ENCODE data around the gene RASSF8. TPM values are rescaled to one million over a fixed set of nuclear protein-coding genes. Genes with fewer than 3 reads are reported as not detected.

RASSF8 gene
- total RNA-seq, 1 donor from 2014 or later, result 60.6 TPM

DNA sequence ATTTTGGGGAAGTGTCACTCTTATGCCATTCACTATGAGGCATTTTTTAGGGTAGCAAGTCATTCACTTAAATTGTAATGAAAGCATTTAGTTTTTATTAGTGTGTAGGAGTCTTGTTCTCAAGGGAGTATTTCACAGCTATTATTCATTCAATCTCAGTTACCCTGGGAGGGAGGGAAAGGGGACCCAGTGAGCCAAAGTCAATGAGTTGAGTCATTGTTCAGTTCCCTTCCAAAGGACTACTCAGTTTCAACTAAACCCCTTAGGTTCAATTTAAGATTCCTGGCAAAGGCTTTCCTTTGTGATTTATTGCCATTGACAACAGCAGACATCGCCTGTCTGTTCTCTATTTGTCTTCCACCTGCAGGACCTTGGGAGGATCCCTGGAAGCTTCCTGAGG, 29.3 kb upstream of the RASSF8 start:
- H3K36me3 Mint-ChIP-seq, result no peaks in the 10 kb centered on the region

DNA sequence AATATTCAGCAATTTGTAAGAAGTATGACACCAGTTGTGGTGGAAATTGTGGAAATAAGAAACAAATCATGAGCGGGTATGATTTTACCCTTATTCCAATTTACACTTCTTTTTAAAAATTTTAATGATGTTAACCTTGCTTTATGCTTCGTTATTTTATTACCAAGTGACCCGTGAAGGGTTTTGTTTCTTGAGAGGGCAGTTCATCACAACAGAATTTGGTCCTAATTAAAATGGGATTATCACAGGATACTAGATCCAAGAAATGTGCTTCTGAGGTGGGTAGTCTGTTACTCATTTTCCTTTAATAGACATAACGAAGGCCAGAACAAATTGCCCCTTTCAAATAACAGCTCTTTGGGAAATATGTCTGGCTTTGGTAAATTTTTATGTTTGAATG, 25.5 kb upstream of the RASSF8 start:
- Mint-ChIP-seq H3K4me1 (peaks cover 44% of the 10 kb centered on the region), H3K4me3 (no peak overlapping the region), H3K27me3 (ENCODE audit: low read depth) (no peaks in the 10 kb centered on the region), H3K27ac (no peak overlapping the region), H3K9me3 (peaks cover 10% of the 10 kb centered on the region), H3K36me3 (no peaks in the 10 kb centered on the region)
- no peak for DNase-seq (ENCODE audit: low spot score in 2 of 2, unreplicated experiment in 2 of 2)
- TF ChIP-seq CTCF (IDR thresholded peaks at IDR 0.05; ENCODE audit: unreplicated experiment), result no peak

More for the DNA sequence above, 29.3 kb upstream of the RASSF8 start:
- no peak overlapping the region for H3K27ac Mint-ChIP-seq
- no peak overlapping the region for H3K4me3 Mint-ChIP-seq
- peaks cover 10% of the 10 kb centered on the region for H3K9me3 Mint-ChIP-seq
- no peak for TF ChIP-seq CTCF (IDR thresholded peaks at IDR 0.05; ENCODE audit: unreplicated experiment)
- peaks cover 13% of the 10 kb centered on the region for H3K4me1 Mint-ChIP-seq
- DNase-seq (ENCODE audit: low spot score in 2 of 2, unreplicated experiment in 2 of 2), result no peak
- H3K27me3 Mint-ChIP-seq (ENCODE audit: low read depth), result no peaks in the 10 kb centered on the region

DNA sequence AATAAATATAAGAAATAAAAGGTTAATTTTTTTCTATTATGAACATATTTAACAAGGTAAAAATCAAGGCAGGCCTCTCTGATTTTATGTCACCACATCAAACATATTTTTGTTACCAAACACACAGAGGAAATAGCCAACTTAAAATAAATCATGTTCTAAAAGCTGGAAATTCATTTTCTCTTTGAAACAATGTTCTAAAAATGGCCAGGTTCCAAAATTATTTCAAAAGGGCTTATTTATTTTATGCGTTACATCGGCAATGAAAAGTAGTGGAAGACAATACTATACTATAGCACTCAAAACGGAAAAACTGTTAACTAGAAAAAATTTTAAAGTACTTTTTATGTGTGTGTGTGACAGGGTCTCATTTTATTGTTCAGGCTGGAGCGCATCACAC, 24.0 kb upstream of the RASSF8 start:
- TF ChIP-seq CTCF (IDR thresholded peaks at IDR 0.05; ENCODE audit: unreplicated experiment), result no peak
- H3K27me3 Mint-ChIP-seq (ENCODE audit: low read depth), result no peaks in the 10 kb centered on the region
- no peak for DNase-seq (ENCODE audit: low spot score in 2 of 2, unreplicated experiment in 2 of 2)
- H3K27ac Mint-ChIP-seq, result peak overlapping the region; percentile 37
- no peaks in the 10 kb centered on the region for H3K36me3 Mint-ChIP-seq
- peaks cover 53% of the 10 kb centered on the region for H3K4me1 Mint-ChIP-seq
- no peak overlapping the region for H3K4me3 Mint-ChIP-seq
- peaks cover 10% of the 10 kb centered on the region for H3K9me3 Mint-ChIP-seq

GRCh38 chr12:25935355-25936144, 22.9 kb upstream of the RASSF8 start:
- H3K36me3 Mint-ChIP-seq, result no peaks in the 10 kb centered on the region
- no peaks in the 10 kb centered on the region for H3K27me3 Mint-ChIP-seq (ENCODE audit: low read depth)
- no peak for TF ChIP-seq CTCF (IDR thresholded peaks at IDR 0.05; ENCODE audit: unreplicated experiment)
- peak overlapping the region; percentile 85 for H3K27ac Mint-ChIP-seq
- H3K4me1 Mint-ChIP-seq, result peaks cover 56% of the 10 kb centered on the region
- no peak for DNase-seq (ENCODE audit: low spot score in 2 of 2, unreplicated experiment in 2 of 2)
- H3K4me3 Mint-ChIP-seq, result no peak overlapping the region
- peaks cover 6% of the 10 kb centered on the region for H3K9me3 Mint-ChIP-seq

DNA sequence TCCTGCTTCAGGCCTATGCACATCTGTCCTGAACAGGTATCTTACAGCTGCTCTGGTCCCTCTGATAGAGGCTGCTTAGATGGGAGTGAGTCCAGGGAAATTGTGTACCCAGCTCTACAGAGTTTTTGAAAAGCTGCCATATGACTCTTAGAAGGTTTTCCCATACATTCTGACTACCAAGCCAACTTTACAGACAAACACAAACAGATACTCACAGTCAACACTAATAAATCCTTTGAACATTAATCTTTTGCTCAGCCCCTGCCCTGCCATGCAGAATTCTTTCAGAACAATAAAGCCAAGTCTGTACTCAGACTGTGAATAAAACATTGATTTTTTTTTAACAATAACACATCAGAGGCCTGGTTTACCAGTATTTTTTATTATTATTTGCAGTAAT, 21.4 kb upstream of the RASSF8 start:
- no peak for TF ChIP-seq CTCF (IDR thresholded peaks at IDR 0.05; ENCODE audit: unreplicated experiment)
- Mint-ChIP-seq H3K36me3 (no peaks in the 10 kb centered on the region), H3K27me3 (ENCODE audit: low read depth) (no peaks in the 10 kb centered on the region), H3K4me1 (peaks cover 56% of the 10 kb centered on the region), H3K9me3 (no peaks in the 10 kb centered on the region), H3K4me3 (no peak overlapping the region), H3K27ac (peak overlapping the region; percentile 85)
- DNase-seq (ENCODE audit: low spot score in 2 of 2, unreplicated experiment in 2 of 2), result no peak

All from mesothelial cell of epicardium (in vitro differentiated cells).